Fibroblast of villous mesenchyme (primary cell): Measurements from ENCODE around the gene RGSL1. TPM values are rescaled to one million over a fixed set of nuclear protein-coding genes. Genes with fewer than 3 reads are reported as not detected.
A peak's percentile ranks its signal among the peaks of the same experiment; 100 is the strongest.

Source experiments
- DNase-seq: peaks from one replicate; pipeline ENCODE4 v3.0.0-alpha.2; 2010; ENCODE audit warnings: low read depth
- H3K4me3 ChIP-seq: 2 replicates; pipeline ENCODE4 v1.5.1; 2011; ENCODE audit warnings: low read depth, mild to moderate bottlenecking, low read length
- total RNA-seq: library from RNA; depleted of rRNA; stranded (reverse); fragments of >200 nt; gene quantifications from 2 replicates; pipeline ENCODE4 v1.2.3, GENCODE V29; 2012
- TF ChIP-seq, protein P1 (sequence below): IDR thresholded peaks from 2 replicates; pipeline ENCODE4 v1.5.1; 2012; ENCODE audit warnings: low read depth, mild to moderate bottlenecking, low read length; ENCODE audit not compliant: insufficient read depth

Gene RGSL1
- total RNA-seq, 1 donor: not detected

- no peak for DNase-seq
- TF ChIP-seq, protein P1, sequence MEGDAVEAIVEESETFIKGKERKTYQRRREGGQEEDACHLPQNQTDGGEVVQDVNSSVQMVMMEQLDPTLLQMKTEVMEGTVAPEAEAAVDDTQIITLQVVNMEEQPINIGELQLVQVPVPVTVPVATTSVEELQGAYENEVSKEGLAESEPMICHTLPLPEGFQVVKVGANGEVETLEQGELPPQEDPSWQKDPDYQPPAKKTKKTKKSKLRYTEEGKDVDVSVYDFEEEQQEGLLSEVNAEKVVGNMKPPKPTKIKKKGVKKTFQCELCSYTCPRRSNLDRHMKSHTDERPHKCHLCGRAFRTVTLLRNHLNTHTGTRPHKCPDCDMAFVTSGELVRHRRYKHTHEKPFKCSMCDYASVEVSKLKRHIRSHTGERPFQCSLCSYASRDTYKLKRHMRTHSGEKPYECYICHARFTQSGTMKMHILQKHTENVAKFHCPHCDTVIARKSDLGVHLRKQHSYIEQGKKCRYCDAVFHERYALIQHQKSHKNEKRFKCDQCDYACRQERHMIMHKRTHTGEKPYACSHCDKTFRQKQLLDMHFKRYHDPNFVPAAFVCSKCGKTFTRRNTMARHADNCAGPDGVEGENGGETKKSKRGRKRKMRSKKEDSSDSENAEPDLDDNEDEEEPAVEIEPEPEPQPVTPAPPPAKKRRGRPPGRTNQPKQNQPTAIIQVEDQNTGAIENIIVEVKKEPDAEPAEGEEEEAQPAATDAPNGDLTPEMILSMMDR: no peak
- no peak overlapping the region for H3K4me3 ChIP-seq
Observed at GRCh38 chr1:182568647-182569284, 118.8 kb downstream of the RGSL1 start.

DNA sequence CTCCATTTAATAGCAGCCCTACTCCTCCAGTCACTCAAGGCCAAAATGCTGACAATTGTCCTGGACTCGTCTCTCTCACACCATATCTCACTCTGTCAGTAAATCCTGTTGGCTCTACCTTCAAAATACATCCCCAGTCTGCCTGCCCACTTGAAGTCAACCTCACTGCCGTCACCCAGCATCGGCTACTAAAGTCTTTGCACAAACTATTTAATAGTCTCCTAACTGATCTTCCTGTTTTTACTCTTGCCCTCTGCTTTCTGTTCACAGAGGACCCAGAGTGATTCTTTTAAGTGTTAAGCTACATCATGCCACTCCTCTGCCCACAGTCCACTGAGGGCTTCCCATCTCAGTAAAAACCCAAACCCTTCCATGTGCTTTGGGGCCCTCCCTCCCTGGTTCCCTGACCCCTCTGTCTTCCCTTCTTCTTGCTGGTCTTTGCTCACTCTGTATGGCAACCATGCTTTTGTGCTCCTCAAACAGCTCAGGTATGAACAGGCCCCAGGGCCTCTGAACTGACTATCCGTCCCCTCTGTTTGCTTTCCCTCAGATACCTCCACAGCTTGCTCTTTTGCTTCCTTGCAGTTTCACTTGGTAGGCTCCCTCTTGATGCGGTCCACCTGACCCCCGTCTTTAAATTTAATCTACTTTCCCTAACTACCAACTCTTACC is 120.1 kb downstream of the RGSL1 start:
- TF ChIP-seq, protein P1: no peak
- H3K4me3 ChIP-seq: no peak overlapping the region
- no peak for DNase-seq

GRCh38 chr1:182570611-182570970 is 120.6 kb downstream of the RGSL1 start:
- TF ChIP-seq, protein P1: no peak
- H3K4me3 ChIP-seq: no peak overlapping the region
- DNase-seq: no peak

- DNase-seq: no peak
- H3K4me3 ChIP-seq: no peak overlapping the region
- TF ChIP-seq, protein P1: no peak
Observed at GRCh38 chr1:182574156-182574555, 124.2 kb downstream of the RGSL1 start.

DNA sequence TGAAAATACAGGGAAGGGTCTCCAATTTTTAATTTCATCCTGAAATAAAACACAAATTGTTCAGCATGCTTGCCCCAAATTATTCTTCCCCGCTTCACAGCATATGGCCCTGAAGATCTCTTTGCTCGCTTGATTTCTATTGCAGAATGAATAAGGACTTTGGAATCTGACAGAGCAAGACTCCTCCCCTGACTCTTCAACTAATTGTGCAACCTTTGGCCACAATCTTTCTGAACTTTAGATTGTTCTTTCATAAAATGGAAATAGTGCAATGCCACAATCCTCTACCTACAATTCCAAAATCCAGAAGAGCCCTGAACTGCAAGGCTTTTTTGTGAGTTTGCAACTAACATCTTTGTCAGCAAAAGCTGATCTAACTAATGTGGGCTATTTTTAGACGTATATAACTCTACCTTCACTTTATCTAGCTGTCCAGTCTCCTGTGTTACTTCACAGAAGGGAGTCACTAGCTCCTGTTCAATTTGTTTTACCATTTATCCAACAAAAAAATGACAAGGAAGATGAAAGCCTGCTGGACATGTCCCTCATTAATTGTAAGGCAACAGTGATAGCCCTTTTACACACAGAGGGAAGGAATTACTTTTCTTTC is 125.7 kb downstream of the RGSL1 start:
- DNase-seq: peak; percentile 75
- no peak overlapping the region for H3K4me3 ChIP-seq
- TF ChIP-seq, protein P1: no peak

GRCh38 chr1:182580736-182581135 is 130.8 kb downstream of the RGSL1 start:
- H3K4me3 ChIP-seq: no peak overlapping the region
- TF ChIP-seq, protein P1: no peak
- DNase-seq: no peak
